ENCODE data around the gene RPS14.

DNA sequence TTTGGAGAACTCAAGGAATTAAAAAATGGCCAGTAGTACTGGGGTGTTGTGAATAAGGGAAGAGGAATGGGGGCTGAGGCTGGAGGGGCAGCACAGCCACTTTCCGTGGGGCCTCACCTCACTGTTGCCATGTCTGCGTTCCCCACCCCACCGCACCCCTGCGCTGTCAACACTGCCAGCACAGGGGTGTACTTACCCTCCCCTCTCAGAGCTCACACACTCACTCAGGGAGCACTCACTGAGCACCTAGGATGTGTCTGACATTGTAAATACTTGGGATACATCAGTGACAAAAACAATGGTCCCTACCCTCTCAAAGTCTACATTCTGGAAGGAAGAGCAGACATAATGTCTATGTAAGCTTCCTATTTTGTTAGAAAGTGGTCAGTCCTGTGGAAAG is 3.4 kb upstream of the RPS14 start:
- no peak for TF ChIP-seq TAF1 (IDR thresholded peaks at IDR 0.05; ENCODE audit: low read depth)
- TF ChIP-seq, protein P1, sequence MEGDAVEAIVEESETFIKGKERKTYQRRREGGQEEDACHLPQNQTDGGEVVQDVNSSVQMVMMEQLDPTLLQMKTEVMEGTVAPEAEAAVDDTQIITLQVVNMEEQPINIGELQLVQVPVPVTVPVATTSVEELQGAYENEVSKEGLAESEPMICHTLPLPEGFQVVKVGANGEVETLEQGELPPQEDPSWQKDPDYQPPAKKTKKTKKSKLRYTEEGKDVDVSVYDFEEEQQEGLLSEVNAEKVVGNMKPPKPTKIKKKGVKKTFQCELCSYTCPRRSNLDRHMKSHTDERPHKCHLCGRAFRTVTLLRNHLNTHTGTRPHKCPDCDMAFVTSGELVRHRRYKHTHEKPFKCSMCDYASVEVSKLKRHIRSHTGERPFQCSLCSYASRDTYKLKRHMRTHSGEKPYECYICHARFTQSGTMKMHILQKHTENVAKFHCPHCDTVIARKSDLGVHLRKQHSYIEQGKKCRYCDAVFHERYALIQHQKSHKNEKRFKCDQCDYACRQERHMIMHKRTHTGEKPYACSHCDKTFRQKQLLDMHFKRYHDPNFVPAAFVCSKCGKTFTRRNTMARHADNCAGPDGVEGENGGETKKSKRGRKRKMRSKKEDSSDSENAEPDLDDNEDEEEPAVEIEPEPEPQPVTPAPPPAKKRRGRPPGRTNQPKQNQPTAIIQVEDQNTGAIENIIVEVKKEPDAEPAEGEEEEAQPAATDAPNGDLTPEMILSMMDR (IDR thresholded peaks at IDR 0.05; ENCODE audit: poor library complexity, severe bottlenecking): no peak
- TF ChIP-seq POLR2AphosphoS5 (IDR thresholded peaks at IDR 0.05): no peak
- no peak for TF ChIP-seq EP300 (conservative IDR thresholded peaks at IDR 0.05; ENCODE audit: poor library complexity, severe bottlenecking)
- TF ChIP-seq RAD21 (conservative IDR thresholded peaks at IDR 0.05): no peak

Data from neural cell (in vitro differentiated cells).